ENCODE data around the gene KRTAP21-1.

GRCh38 chr21:30740462-30740861, 14.8 kb downstream of the KRTAP21-1 start:
- TF ChIP-seq MAX (IDR thresholded peaks at IDR 0.05) = no peak
- no peak for TF ChIP-seq ZNF274 (IDR thresholded peaks at IDR 0.05; ENCODE audit: borderline replicate concordance, extremely low read depth, low read length)
- no peak for TF ChIP-seq CTCF (IDR thresholded peaks at IDR 0.05; ENCODE audit: control extremely low read depth in 1 of 3, insufficient read depth in 1 of 3, low read depth in 1 of 3, low read length in 3 of 3)
- no peak for TF ChIP-seq EZH2 (IDR thresholded peaks at IDR 0.05; ENCODE audit: low read depth, low read length, severe bottlenecking)
- no peak for TF ChIP-seq JUND (IDR thresholded peaks at IDR 0.05; ENCODE audit: low read length)
- TF ChIP-seq CBX5 (IDR thresholded peaks at IDR 0.05; ENCODE audit: low read depth, low read length) = no peak

Measured in H1 (cell line).